Measurements from ENCODE around the gene PSMB10. TPM values are rescaled to one million over a fixed set of nuclear protein-coding genes. Genes with fewer than 3 reads are reported as not detected.

Gene PSMB10
- total and polyA plus RNA-seq, 2 donors (not counting 1 experiment from before 2014, with no cell fraction given), result 18.1 to 66.9 TPM

DNA sequence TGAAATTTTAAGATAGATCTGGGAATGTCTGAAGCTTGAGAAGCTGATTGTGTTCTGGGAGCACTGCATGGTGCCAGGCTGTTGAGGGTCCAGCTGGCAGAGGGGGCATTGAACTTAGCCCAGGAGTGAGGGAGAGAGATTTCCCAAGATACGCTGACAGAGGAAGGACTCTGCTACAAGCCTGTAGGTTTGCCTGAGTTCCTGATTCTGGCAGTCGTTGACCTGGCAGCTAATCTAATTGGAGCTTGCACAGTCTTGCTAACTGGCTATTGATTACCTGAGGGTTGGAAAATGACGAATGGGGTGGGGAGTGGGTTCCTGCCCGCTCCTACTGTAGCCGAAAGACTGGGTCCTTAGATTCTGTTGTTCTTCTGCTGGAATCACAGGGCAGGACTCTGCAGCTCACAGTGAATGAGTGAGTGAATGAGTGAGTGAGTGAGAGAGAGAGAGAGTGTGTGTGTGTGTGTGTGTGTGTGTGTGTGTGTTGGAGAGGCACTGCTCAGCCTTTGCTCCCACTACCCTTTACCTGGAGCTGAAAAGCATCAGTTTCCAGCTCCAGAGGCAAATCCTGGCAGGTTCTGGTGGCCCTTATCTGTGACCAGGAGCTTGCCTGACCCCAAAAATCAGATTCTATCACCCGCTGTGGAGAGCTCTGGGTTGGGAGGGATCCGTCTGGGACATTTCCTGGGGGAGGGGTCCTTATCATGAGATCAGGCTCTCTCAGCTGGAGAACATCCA lies 21.7 kb downstream of the PSMB10 start:
- no peaks in the 10 kb centered on the region for H3K27me3 ChIP-seq (ENCODE audit: control insufficient read depth, insufficient read depth, low read length)
- H3K9me3 ChIP-seq (ENCODE audit: control insufficient read depth, insufficient read depth, low read depth, low read length), result no peaks in the 10 kb centered on the region
- DNase-seq (ENCODE audit: low read depth in 2 of 2), result no peak
- no peak overlapping the region for H3K27ac ChIP-seq (ENCODE audit: insufficient read depth, low read length)
- H3K4me2 ChIP-seq (ENCODE audit: extremely low read depth, insufficient read depth, low read length), result no peak overlapping the region
- H3K4me1 ChIP-seq (ENCODE audit: control insufficient read depth, extremely low read depth, insufficient read depth, low read length), result peaks cover 16% of the 10 kb centered on the region
- peaks cover 6% of the 10 kb centered on the region for H3K79me2 ChIP-seq (ENCODE audit: control insufficient read depth, insufficient read depth, low read length)
- H2AFZ ChIP-seq (ENCODE audit: low read length), result no peak overlapping the region
- TF ChIP-seq CTCF (conservative IDR thresholded peaks at IDR 0.05 in 1 of 2, IDR thresholded peaks at IDR 0.05 in 1 of 2; ENCODE audit: low read depth in 1 of 2, low read length in 2 of 2), result no peak
- TF ChIP-seq EZH2 (IDR thresholded peaks at IDR 0.05; ENCODE audit: low read length, missing control alignments), result no peak
- H3K36me3 ChIP-seq (ENCODE audit: control insufficient read depth, insufficient read depth, low read length), result peaks cover 2% of the 10 kb centered on the region
- H3K4me3 ChIP-seq (replicated peaks in 1 of 4; ENCODE audit: control extremely low read depth in 1 of 4, insufficient read depth in 1 of 4, low read depth in 3 of 4, low read length in 4 of 4), result no peak overlapping the region
- peaks cover 2% of the 10 kb centered on the region for H4K20me1 ChIP-seq (ENCODE audit: control insufficient read depth, extremely low read depth, insufficient read depth, low read length)
- H3K9ac ChIP-seq (ENCODE audit: insufficient read depth, low read length), result no peak overlapping the region

DNA sequence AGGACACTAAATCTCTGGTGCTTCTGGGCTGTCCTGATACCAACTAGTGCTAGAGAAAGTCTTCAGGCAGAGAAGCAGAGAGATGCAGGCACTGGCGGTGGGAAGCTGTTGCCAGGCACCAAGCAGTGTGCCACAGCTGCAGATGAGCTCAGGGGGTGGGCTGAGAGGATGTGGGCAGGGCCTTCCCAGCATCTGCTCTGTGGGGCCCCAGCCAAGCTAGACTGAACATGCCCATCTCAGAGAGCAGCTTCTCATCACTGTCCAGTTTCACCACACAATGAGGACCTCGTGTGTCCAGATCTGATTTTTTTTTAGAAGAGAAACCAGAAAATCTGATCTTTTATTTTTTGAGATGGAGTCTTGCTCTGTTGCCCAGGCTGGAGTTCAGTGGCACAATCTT lies 26.5 kb downstream of the PSMB10 start:
- peak; percentile 38 to 65 for DNase-seq (ENCODE audit: low read depth in 2 of 2)
- H4K20me1 ChIP-seq (ENCODE audit: control insufficient read depth, extremely low read depth, insufficient read depth, low read length), result no peaks in the 10 kb centered on the region
- H3K36me3 ChIP-seq (ENCODE audit: control insufficient read depth, insufficient read depth, low read length), result peaks cover 9% of the 10 kb centered on the region
- no peak for TF ChIP-seq CTCF (conservative IDR thresholded peaks at IDR 0.05 in 1 of 2, IDR thresholded peaks at IDR 0.05 in 1 of 2; ENCODE audit: low read depth in 1 of 2, low read length in 2 of 2)
- no peak overlapping the region for H2AFZ ChIP-seq (ENCODE audit: low read length)
- no peaks in the 10 kb centered on the region for H3K9me3 ChIP-seq (ENCODE audit: control insufficient read depth, insufficient read depth, low read depth, low read length)
- H3K4me3 ChIP-seq (replicated peaks in 1 of 4; ENCODE audit: control extremely low read depth in 1 of 4, insufficient read depth in 1 of 4, low read depth in 3 of 4, low read length in 4 of 4), result no peak overlapping the region
- no peaks in the 10 kb centered on the region for H3K79me2 ChIP-seq (ENCODE audit: control insufficient read depth, insufficient read depth, low read length)
- H3K4me1 ChIP-seq (ENCODE audit: control insufficient read depth, extremely low read depth, insufficient read depth, low read length), result no peaks in the 10 kb centered on the region
- no peak overlapping the region for H3K9ac ChIP-seq (ENCODE audit: insufficient read depth, low read length)
- H3K27me3 ChIP-seq (ENCODE audit: control insufficient read depth, insufficient read depth, low read length), result no peaks in the 10 kb centered on the region
- H3K27ac ChIP-seq (ENCODE audit: insufficient read depth, low read length), result peak overlapping the region; percentile 16
- H3K4me2 ChIP-seq (ENCODE audit: extremely low read depth, insufficient read depth, low read length), result no peak overlapping the region

- H3K27me3 ChIP-seq (ENCODE audit: control insufficient read depth, insufficient read depth, low read length), result no peaks in the 10 kb centered on the region
- H3K79me2 ChIP-seq (ENCODE audit: control insufficient read depth, insufficient read depth, low read length), result no peaks in the 10 kb centered on the region
- H3K36me3 ChIP-seq (ENCODE audit: control insufficient read depth, insufficient read depth, low read length), result peaks cover 9% of the 10 kb centered on the region
- no peaks in the 10 kb centered on the region for H3K4me1 ChIP-seq (ENCODE audit: control insufficient read depth, extremely low read depth, insufficient read depth, low read length)
- H3K4me2 ChIP-seq (ENCODE audit: extremely low read depth, insufficient read depth, low read length), result no peak overlapping the region
- no peak for DNase-seq (ENCODE audit: low read depth in 2 of 2)
- no peaks in the 10 kb centered on the region for H3K9me3 ChIP-seq (ENCODE audit: control insufficient read depth, insufficient read depth, low read depth, low read length)
- H3K27ac ChIP-seq (ENCODE audit: insufficient read depth, low read length), result no peak overlapping the region
- no peak overlapping the region for H2AFZ ChIP-seq (ENCODE audit: low read length)
- H4K20me1 ChIP-seq (ENCODE audit: control insufficient read depth, extremely low read depth, insufficient read depth, low read length), result no peaks in the 10 kb centered on the region
- H3K9ac ChIP-seq (ENCODE audit: insufficient read depth, low read length), result no peak overlapping the region
- TF ChIP-seq CTCF (conservative IDR thresholded peaks at IDR 0.05 in 1 of 2, IDR thresholded peaks at IDR 0.05 in 1 of 2; ENCODE audit: low read depth in 1 of 2, low read length in 2 of 2) (no peak), EZH2 (IDR thresholded peaks at IDR 0.05; ENCODE audit: low read length, missing control alignments) (no peak)
- H3K4me3 ChIP-seq (replicated peaks in 1 of 4; ENCODE audit: control extremely low read depth in 1 of 4, insufficient read depth in 1 of 4, low read depth in 3 of 4, low read length in 4 of 4), result no peak overlapping the region
Measured at GRCh38 chr16:67909056-67909742, 27.5 kb downstream of the PSMB10 start.

All from fibroblast of lung (primary cell).